HEK293 (cell line): ENCODE data around the gene BOD1.

Experiments
- CTCF ChIA-PET: fragments of 350-600 bp; formaldehyde crosslinking; extraction: SDS; loops from one replicate; lab custom pipeline; 2021; ENCODE audit warnings: antibody characterized with exemption; lab: Yijun Ruan, JAX
- POLR2A ChIA-PET: fragments of 300-600 bp; formaldehyde crosslinking; extraction: SDS; loops from one replicate; lab custom pipeline; 2020; ENCODE audit warnings: antibody characterized with exemption, inconsistent platforms; lab: Yijun Ruan, JAX
- H3K27ac ChIP-seq: fragments of 200-500 bp; sonication (Bioruptor generic); 2 replicates; pipeline ENCODE4 v1.5.1; 2014; ENCODE audit warnings: low read depth, low read length, control low read depth, inconsistent platforms; ENCODE audit errors: extremely low read depth
- H3K36me3 ChIP-seq, 2 experiments: fragments of 200-500 bp in 1 of 2; sonication (Bioruptor generic) in 1 of 2; 1 replicate in 1 of 2; 2 replicates in 1 of 2; pipeline ENCODE4 v1.5.1; 2014 to 2017; ENCODE audit warnings: inconsistent platforms in 2 of 2, low read length in 2 of 2; ENCODE audit not compliant: control insufficient read depth in 2 of 2, insufficient read depth in 1 of 2
- H3K4me1 ChIP-seq: fragments of 200-500 bp; sonication (Bioruptor generic); 2 replicates; pipeline ENCODE4 v1.5.1; 2014; ENCODE audit warnings: mild to moderate bottlenecking, low read length, inconsistent platforms; ENCODE audit not compliant: control insufficient read depth, insufficient read depth
- H3K4me3 ChIP-seq: 2 replicates; pipeline ENCODE4 v1.5.1; 2011; ENCODE audit warnings: low read depth, mild to moderate bottlenecking, control low read depth, low read length, moderate library complexity
- H3K9me3 ChIP-seq: fragments of 200-500 bp; sonication (Bioruptor generic); 2 replicates; pipeline ENCODE4 v1.5.1; 2014; ENCODE audit warnings: low read depth, low read length, inconsistent platforms; ENCODE audit not compliant: control insufficient read depth, insufficient read depth
- ATF2 ChIP-seq: fragments of 450-650 bp; formaldehyde crosslinking; IDR thresholded peaks from 2 replicates; pipeline ENCODE4 v1.5.1; 2016; ENCODE audit warnings: missing biosample characterization, missing genetic modification characterization, low read depth
- GLIS1 ChIP-seq: fragments of 450-650 bp; formaldehyde crosslinking; IDR thresholded peaks from 2 replicates; pipeline ENCODE4 v1.5.1; 2016; ENCODE audit warnings: missing biosample characterization, missing genetic modification characterization
- KLF9 ChIP-seq: fragments of 450-650 bp; formaldehyde crosslinking; IDR thresholded peaks from 2 replicates; pipeline ENCODE4 v1.5.1; 2016; ENCODE audit warnings: missing biosample characterization, missing genetic modification characterization, low read depth
- PBX3 ChIP-seq: sonication (generic); formaldehyde crosslinking; IDR thresholded peaks from 2 replicates; pipeline ENCODE4 v1.8.1; 2022; ENCODE audit warnings: mild to moderate bottlenecking, moderate library complexity, missing genetic modification reagents
- SCRT2 ChIP-seq: fragments of 450-650 bp; formaldehyde crosslinking; IDR thresholded peaks from 2 replicates; pipeline ENCODE4 v1.5.1; 2016; ENCODE audit warnings: missing biosample characterization, missing genetic modification characterization
- SP2 ChIP-seq: fragments of 450-650 bp; formaldehyde crosslinking; IDR thresholded peaks from 2 replicates; pipeline ENCODE4 v1.5.1; 2016; ENCODE audit warnings: missing biosample characterization, missing genetic modification characterization
- YY2 ChIP-seq: fragments of 450-650 bp; formaldehyde crosslinking; IDR thresholded peaks from 2 replicates; pipeline ENCODE4 v1.5.1; 2016; ENCODE audit warnings: missing biosample characterization, missing genetic modification characterization
- ZBTB21 ChIP-seq: fragments of 450-650 bp; formaldehyde crosslinking; IDR thresholded peaks from 2 replicates; pipeline ENCODE4 v1.5.1; 2017; ENCODE audit warnings: missing biosample characterization, missing genetic modification characterization
- ZBTB26 ChIP-seq: fragments of 450-650 bp; formaldehyde crosslinking; optimal IDR thresholded peaks from 2 replicates; pipeline ENCODE3; 2016; ENCODE audit warnings: missing biosample characterization, mild to moderate bottlenecking, missing genetic modification characterization
- ZNF221 ChIP-seq: fragments of 450-650 bp; formaldehyde crosslinking; IDR thresholded peaks from 2 replicates; pipeline ENCODE4 v1.5.1; 2017; ENCODE audit warnings: missing biosample characterization, missing genetic modification characterization, borderline replicate concordance
- ZNF311 ChIP-seq: fragments of 450-650 bp; formaldehyde crosslinking; IDR thresholded peaks from 2 replicates; pipeline ENCODE4 v1.5.1; 2017; ENCODE audit warnings: missing biosample characterization, missing genetic modification characterization, borderline replicate concordance
- ZNF341 ChIP-seq: fragments of 450-650 bp; formaldehyde crosslinking; IDR thresholded peaks from 2 replicates; pipeline ENCODE4; 2016; ENCODE audit warnings: low read depth, missing biosample characterization, missing genetic modification characterization
- ZNF473 ChIP-seq: fragments of 450-650 bp; formaldehyde crosslinking; IDR thresholded peaks from 2 replicates; pipeline ENCODE4 v1.5.1; 2017; ENCODE audit warnings: missing biosample characterization, missing genetic modification characterization
- ZNF529 ChIP-seq: fragments of 450-650 bp; formaldehyde crosslinking; IDR thresholded peaks from 2 replicates; pipeline ENCODE4 v1.5.1; 2017; ENCODE audit warnings: missing genetic modification characterization, missing biosample characterization; ENCODE audit not compliant: insufficient replicate concordance
- ZNF600 ChIP-seq: fragments of 450-650 bp; formaldehyde crosslinking; IDR thresholded peaks from 2 replicates; pipeline ENCODE4 v1.5.1; 2016; ENCODE audit warnings: missing biosample characterization, missing genetic modification characterization
- ZNF610 ChIP-seq: fragments of 450-650 bp; formaldehyde crosslinking; IDR thresholded peaks from 2 replicates; pipeline ENCODE4 v1.5.1; 2016; ENCODE audit warnings: missing biosample characterization, missing genetic modification characterization, borderline replicate concordance
- ZNF629 ChIP-seq: fragments of 450-650 bp; formaldehyde crosslinking; IDR thresholded peaks from 2 replicates; pipeline ENCODE4 v1.5.1; 2017; ENCODE audit warnings: missing biosample characterization, missing genetic modification characterization
- ZNF639 ChIP-seq: fragments of 450-650 bp; formaldehyde crosslinking; IDR thresholded peaks from 2 replicates; pipeline ENCODE4 v1.5.1; 2016; ENCODE audit warnings: missing biosample characterization, missing genetic modification characterization
- ZNF704 ChIP-seq: fragments of 450-650 bp; formaldehyde crosslinking; IDR thresholded peaks from 2 replicates; pipeline ENCODE4 v1.5.1; 2016; ENCODE audit warnings: missing biosample characterization, missing genetic modification characterization
- ZNF785 ChIP-seq: fragments of 450-650 bp; formaldehyde crosslinking; IDR thresholded peaks from 2 replicates; pipeline ENCODE4 v1.5.1; 2016; ENCODE audit warnings: missing biosample characterization, missing genetic modification characterization
- TF ChIP-seq, protein P1 (sequence below): fragments of 450-650 bp; formaldehyde crosslinking; IDR thresholded peaks from 2 replicates; pipeline ENCODE4 v1.5.1; 2016; ENCODE audit warnings: missing biosample characterization, missing genetic modification characterization
- TF ChIP-seq, protein P2 (sequence below): fragments of 450-650 bp; formaldehyde crosslinking; IDR thresholded peaks from 2 replicates; pipeline ENCODE4 v1.5.1; 2016; ENCODE audit warnings: missing biosample characterization, missing genetic modification characterization

Gene BOD1

DNA sequence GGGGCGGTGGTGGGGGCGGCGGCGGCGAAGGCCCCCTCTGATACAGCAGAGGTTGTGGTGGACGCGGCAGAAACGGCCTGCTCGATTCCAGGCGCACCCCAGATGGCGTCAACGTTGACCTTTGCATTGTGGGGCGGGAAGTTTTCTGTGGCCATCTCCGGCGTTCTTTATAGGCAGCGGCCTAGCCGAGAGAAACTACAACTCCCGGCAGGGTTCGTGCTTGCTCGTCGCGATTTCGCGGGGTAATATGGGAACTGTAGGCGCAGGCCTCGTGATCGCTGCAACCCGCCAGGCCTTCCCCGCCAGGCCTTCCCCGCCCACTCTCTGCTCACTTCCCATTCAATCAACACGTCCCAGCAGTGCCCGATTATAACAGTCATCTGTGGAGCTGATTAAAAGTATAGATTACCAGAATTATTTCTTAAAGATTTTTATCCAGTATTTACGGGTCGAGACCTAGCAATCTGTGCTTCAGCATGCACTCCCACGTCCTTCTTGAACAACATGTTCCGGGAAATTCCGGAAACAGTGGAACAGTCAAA, at the start of gene BOD1 (continued):
- TF ChIP-seq, protein P1, sequence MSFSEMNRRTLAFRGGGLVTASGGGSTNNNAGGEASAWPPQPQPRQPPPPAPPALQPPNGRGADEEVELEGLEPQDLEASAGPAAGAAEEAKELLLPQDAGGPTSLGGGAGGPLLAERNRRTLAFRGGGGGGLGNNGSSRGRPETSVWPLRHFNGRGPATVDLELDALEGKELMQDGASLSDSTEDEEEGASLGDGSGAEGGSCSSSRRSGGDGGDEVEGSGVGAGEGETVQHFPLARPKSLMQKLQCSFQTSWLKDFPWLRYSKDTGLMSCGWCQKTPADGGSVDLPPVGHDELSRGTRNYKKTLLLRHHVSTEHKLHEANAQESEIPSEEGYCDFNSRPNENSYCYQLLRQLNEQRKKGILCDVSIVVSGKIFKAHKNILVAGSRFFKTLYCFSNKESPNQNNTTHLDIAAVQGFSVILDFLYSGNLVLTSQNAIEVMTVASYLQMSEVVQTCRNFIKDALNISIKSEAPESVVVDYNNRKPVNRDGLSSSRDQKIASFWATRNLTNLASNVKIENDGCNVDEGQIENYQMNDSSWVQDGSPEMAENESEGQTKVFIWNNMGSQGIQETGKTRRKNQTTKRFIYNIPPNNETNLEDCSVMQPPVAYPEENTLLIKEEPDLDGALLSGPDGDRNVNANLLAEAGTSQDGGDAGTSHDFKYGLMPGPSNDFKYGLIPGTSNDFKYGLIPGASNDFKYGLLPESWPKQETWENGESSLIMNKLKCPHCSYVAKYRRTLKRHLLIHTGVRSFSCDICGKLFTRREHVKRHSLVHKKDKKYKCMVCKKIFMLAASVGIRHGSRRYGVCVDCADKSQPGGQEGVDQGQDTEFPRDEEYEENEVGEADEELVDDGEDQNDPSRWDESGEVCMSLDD (tag by site-specific recombination): peak; percentile 79
- TF ChIP-seq ZBTB21 (0 out of 2 replicates have a peak, but pooled peaks have one; percentile 20), ZNF341 (tag by site-specific recombination) (peak; percentile 65), PBX3 (CRISPR knock-in tag) (0 out of 2 replicates have a peak, but pooled peaks have one; percentile 9), KLF9 (peak; percentile 85), ATF2 (tag by site-specific recombination) (0 out of 2 replicates have a peak, but pooled peaks have one; percentile 41), SCRT2 (tag by site-specific recombination) (peak; percentile 95), SP2 (tag by site-specific recombination) (peak; percentile 59), ZNF785 (tag by site-specific recombination) (no peak), ZNF311 (tag by site-specific recombination) (no peak), ZNF600 (tag by site-specific recombination) (peak; percentile 43; the same call in 1 of the 2 replicates), ZBTB26 (tag by site-specific recombination) (peak; percentile 76), YY2 (tag by site-specific recombination) (peak; percentile 77), ZNF639 (peak; percentile 66; the same call in 1 of the 2 replicates), GLIS1 (peak; percentile 7; the same call in 1 of the 2 replicates)

DNA sequence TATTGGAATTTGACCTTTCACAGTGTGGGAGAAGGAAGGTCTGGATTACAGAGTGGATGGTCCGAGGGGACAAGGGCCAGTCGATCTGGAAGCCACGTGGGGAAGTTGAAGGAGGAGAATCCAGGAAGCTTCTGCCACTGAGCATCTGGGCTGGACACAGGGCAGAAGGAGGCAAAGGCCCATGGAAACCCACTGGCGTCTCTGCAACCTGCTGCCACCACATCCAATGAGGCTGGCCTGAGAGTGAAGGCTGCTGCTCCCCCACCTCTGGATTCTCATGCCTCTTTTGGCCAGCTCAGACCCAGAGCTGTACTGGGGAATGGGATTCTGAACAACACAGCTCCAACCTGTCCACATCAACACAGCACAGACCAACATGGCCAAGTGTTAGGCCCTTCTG, 48.9 kb upstream of the BOD1 start:
- no peaks in the 10 kb centered on the region for H3K4me1 ChIP-seq
- H3K4me3 ChIP-seq: no peak overlapping the region
- no peaks in the 10 kb centered on the region for H3K36me3 ChIP-seq
- POLR2A ChIA-PET: no interaction called here
- 0 out of 2 replicates have a peak, but pooled peaks cover 2% of the 10 kb centered on the region for H3K9me3 ChIP-seq
- H3K27ac ChIP-seq: no peak overlapping the region
- CTCF ChIA-PET: interaction anchor here (0.6 to 1.0 kb wide), 2 partner anchors 41 to 260 kb away, joined by 3 read pairs; no protein-coding TSS in a partner anchor
- TF ChIP-seq, protein P2, sequence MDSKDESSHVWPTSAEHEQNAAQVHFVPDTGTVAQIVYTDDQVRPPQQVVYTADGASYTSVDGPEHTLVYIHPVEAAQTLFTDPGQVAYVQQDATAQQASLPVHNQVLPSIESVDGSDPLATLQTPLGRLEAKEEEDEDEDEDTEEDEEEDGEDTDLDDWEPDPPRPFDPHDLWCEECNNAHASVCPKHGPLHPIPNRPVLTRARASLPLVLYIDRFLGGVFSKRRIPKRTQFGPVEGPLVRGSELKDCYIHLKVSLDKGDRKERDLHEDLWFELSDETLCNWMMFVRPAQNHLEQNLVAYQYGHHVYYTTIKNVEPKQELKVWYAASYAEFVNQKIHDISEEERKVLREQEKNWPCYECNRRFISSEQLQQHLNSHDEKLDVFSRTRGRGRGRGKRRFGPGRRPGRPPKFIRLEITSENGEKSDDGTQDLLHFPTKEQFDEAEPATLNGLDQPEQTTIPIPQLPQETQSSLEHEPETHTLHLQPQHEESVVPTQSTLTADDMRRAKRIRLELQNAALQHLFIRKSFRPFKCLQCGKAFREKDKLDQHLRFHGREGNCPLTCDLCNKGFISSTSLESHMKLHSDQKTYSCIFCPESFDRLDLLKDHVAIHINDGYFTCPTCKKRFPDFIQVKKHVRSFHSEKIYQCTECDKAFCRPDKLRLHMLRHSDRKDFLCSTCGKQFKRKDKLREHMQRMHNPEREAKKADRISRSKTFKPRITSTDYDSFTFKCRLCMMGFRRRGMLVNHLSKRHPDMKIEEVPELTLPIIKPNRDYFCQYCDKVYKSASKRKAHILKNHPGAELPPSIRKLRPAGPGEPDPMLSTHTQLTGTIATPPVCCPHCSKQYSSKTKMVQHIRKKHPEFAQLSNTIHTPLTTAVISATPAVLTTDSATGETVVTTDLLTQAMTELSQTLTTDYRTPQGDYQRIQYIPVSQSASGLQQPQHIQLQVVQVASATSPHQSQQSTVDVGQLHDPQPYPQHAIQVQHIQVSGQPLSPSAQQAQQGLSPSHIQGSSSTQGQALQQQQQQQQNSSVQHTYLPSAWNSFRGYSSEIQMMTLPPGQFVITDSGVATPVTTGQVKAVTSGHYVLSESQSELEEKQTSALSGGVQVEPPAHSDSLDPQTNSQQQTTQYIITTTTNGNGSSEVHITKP: no peak
- no peak for TF ChIP-seq ZNF629 (tag by site-specific recombination)
- TF ChIP-seq ZNF473 (tag by site-specific recombination): no peak
- no peak for TF ChIP-seq ZNF704 (tag by site-specific recombination)
- no peak for TF ChIP-seq ZNF610 (tag by site-specific recombination)
- TF ChIP-seq ZNF221: no peak
- TF ChIP-seq ZNF529 (tag by site-specific recombination): no peak
